ENCODE results near the gene TNFRSF25. TPM values are rescaled to one million over a fixed set of nuclear protein-coding genes. Genes with fewer than 3 reads are reported as not detected.

The TNFRSF25 gene
- total and polyA plus RNA-seq, 11 donors: 4.7 to 17.5 (median 9.3) TPM

GRCh38 chr1:6512245-6512907, 46.4 kb upstream of the TNFRSF25 start:
- peak in 1 of 5 donors; percentile 42 for DNase-seq
- peaks cover 0 to 18% (median 2%) of the 10 kb centered on the region in 12 donors for H3K4me1 ChIP-seq
- WGBS, 4 donors: 90 to 93% (median 90%) methylated on average over 16 to 19 of the region's 19 CpGs
- no peak overlapping the region for H3K27ac ChIP-seq
- no peaks in the 10 kb centered on the region for H3K36me3 ChIP-seq
- no peak for TF ChIP-seq CTCF (IDR thresholded peaks at IDR 0.05)
- no peak for TF ChIP-seq POLR2A (IDR thresholded peaks at IDR 0.05)
- H3K27me3 ChIP-seq: no peaks in the 10 kb centered on the region
- ATAC-seq: no peak
- H3K4me3 ChIP-seq: no peak overlapping the region
- no peaks in the 10 kb centered on the region for H3K9me3 ChIP-seq
- intact Hi-C loops (cut with DNase I): no loop called here

DNA sequence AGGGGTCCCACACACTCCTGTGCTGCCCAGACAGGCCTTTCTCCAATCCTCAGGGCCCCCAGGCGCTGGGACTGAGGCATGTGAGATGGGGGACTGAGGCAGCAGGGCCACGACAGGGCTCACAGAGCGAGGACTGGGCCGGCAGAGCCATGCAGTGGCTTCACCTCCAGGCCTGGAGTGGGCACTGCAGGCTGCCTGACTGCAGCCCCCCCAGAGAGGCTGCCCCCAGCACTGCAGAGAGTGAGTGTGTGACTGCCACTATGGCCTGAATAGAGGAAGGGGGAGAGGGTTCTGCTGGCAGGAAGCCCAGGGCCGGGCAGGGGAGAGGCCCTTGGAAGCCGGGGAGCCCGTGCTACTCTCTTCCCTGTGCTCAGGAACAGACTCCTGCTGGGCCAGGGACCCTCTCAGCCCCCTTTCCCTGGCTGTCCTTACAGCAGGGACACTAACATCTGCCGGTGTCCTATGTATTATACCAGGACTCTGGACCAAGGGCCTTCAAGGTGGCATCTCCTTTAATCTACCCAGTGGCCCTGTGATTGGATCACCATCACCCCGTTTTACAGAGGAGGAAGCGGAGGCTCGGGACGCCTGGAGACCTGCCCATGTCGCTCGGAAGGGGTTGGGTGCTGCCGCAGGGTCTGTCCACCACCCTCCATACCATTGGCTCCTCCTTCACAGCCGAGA, 45.7 kb upstream of the TNFRSF25 start:
- Histone ChIP-seq H3K4me3 (no peak overlapping the region), H3K36me3 (no peaks in the 10 kb centered on the region), H3K9me3 (no peaks in the 10 kb centered on the region), H3K4me1 (peaks cover 0 to 22% (median 2%) of the 10 kb centered on the region in 12 donors), H3K27me3 (no peaks in the 10 kb centered on the region), H3K27ac (no peak overlapping the region)
- DNase-seq (peak in 1 of 5 donors; percentile 28), ATAC-seq (no peak)
- 85 to 91% (median 88%) methylated on average over 9 to 16 of the region's 16 CpGs for WGBS, 4 donors
- intact Hi-C loops (cut with DNase I): no loop called here
- TF ChIP-seq CTCF (IDR thresholded peaks at IDR 0.05) (no peak), POLR2A (IDR thresholded peaks at IDR 0.05) (no peak)

- H3K36me3 ChIP-seq: no peaks in the 10 kb centered on the region
- no peaks in the 10 kb centered on the region for H3K9me3 ChIP-seq
- 73 to 87% (median 83%) methylated on average over 5 to 6 of the region's 6 CpGs for WGBS, 4 donors
- H3K27me3 ChIP-seq: no peaks in the 10 kb centered on the region
- no peak for ATAC-seq
- DNase-seq: peak in 1 of 5 donors; percentile 23
- H3K27ac ChIP-seq: no peak overlapping the region
- intact Hi-C loops (cut with DNase I): no loop called here
- peaks cover 0 to 22% (median 2%) of the 10 kb centered on the region in 12 donors for H3K4me1 ChIP-seq
- H3K4me3 ChIP-seq: no peak overlapping the region
- no peak for TF ChIP-seq POLR2A (IDR thresholded peaks at IDR 0.05)
These were observed 45.1 kb upstream of the TNFRSF25 start for GRCh38 chr1:6511056-6511455.

DNA sequence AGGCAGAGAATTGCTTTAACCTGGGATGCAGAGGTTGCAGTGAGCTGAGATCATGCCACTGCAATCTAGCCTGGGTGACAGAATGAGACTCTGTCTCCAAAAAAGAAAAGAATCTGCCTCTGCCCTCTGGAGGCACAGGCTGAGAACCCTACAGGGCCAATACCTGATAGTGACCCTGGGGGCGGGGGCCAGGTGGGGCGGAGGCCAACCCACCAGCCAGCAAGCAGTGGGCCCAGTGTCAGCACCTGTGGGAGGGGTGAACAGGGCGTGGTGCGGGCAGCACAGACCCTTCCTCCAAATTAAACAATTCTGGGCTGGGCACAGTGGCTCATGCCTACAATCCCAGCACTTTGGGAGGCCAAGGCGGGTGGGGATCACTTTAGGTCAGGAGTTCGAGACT, 44.5 kb upstream of the TNFRSF25 start:
- H3K4me1 ChIP-seq: peaks cover 0 to 22% (median 1%) of the 10 kb centered on the region in 12 donors
- ATAC-seq (no peak), DNase-seq (no peak)
- no peaks in the 10 kb centered on the region for H3K36me3 ChIP-seq
- H3K27ac ChIP-seq: peak overlapping the region in 1 of 12 donors; percentile 17
- intact Hi-C loops (cut with DNase I): no loop called here
- TF ChIP-seq POLR2A (IDR thresholded peaks at IDR 0.05): no peak
- no peak for TF ChIP-seq CTCF (IDR thresholded peaks at IDR 0.05)
- H3K27me3 ChIP-seq: no peaks in the 10 kb centered on the region
- H3K4me3 ChIP-seq: no peak overlapping the region
- no peaks in the 10 kb centered on the region for H3K9me3 ChIP-seq
- WGBS, 4 donors: 80 to 93% (median 85%) methylated on average over 4 to 6 of the region's 6 CpGs

Data from heart left ventricle (tissue), 16 donors.